Stomach (tissue), 9 donors: ENCODE results near the gene CAPN14. TPM values are rescaled to one million over a fixed set of nuclear protein-coding genes. Genes with fewer than 3 reads are reported as not detected.

Source experiments
- DNase-seq, 2 donors: peaks; one replicate each; pipeline versions ENCODE4 v3.0.0 to v3.0.0-alpha.2; 2013 to 2019
- H3K27ac ChIP-seq, 5 donors: fragments of 200-600 bp in 4 of 5; sonication (generic) in 4 of 5; one replicate each; pipeline ENCODE4 v1.5.1; 2013 to 2019; ENCODE audit warnings: mild to moderate bottlenecking in 1 of 5, moderate library complexity in 1 of 5
- H3K27me3 ChIP-seq, 3 donors: fragments of 200-600 bp; sonication (generic); one replicate each; pipeline ENCODE4 v1.5.1; 2017 to 2019; ENCODE audit warnings: mixed run types in 1 of 3
- H3K36me3 ChIP-seq, 4 donors: fragments of 200-600 bp; sonication (generic); 1 replicate in 3 of 4; 2 replicates in 1 of 4; pipeline ENCODE4 v1.5.1; 2016 to 2019
- H3K4me1 ChIP-seq, 4 donors: fragments of 200-600 bp; sonication (generic); one replicate each; pipeline ENCODE4 v1.5.1; 2016 to 2019
- H3K4me3 ChIP-seq, 4 donors: fragments of 200-600 bp; sonication (generic) in 3 of 4; one replicate each; pipeline ENCODE4 v1.5.1; 2016 to 2019; ENCODE audit warnings: mild to moderate bottlenecking in 1 of 4
- H3K9me3 ChIP-seq, 4 donors: fragments of 200-600 bp; sonication (generic); one replicate each; pipeline ENCODE4 v1.5.1; 2016 to 2019
- EP300 ChIP-seq: sonication (generic); formaldehyde crosslinking; IDR thresholded peaks from one replicate; pipeline ENCODE4 v1.6.1; 2017; ENCODE audit warnings: antibody characterized with exemption
- POLR2A ChIP-seq, 4 donors: fragments of 450-650 bp; IDR thresholded peaks; one replicate each; pipeline ENCODE4 v1.6.1; 2016; ENCODE audit warnings: antibody characterized with exemption in 4 of 4, control low read depth in 2 of 4, mild to moderate bottlenecking in 1 of 4, moderate library complexity in 1 of 4
- POLR2AphosphoS5 ChIP-seq, 3 donors: sonication (generic); formaldehyde crosslinking; IDR thresholded peaks; one replicate each; pipeline ENCODE4 v1.6.1; 2016; ENCODE audit warnings: antibody characterized with exemption in 3 of 3
- WGBS, 5 donors: extraction: QIAGEN DNeasy Blood & Tissue Kit in 3 of 5; methylation state at CpG; one replicate each; pipeline versions ENCODE4 v1.1.5 to v1.1.7; 2013 to 2018; 5-methylcytosine and 5-hydroxymethylcytosine counted together
- intact Hi-C: fragments of 100-400 bp; cut with DNase I; formaldehyde crosslinking; loops from one replicate; pipeline ENCODE4 v1.15.1; 2023; ENCODE audit warnings: low total_unique reads
- polyA plus RNA-seq, 3 donors: library from polyadenylated mRNA; stranded (reverse); fragments of 200-250 nt; gene quantifications; one replicate each; pipeline ENCODE4 v1.2.3, GENCODE V29; 2013
- small RNA-seq, 4 donors: library from RNA; depleted of rRNA; stranded (forward); fragments of <200 nt; gene quantifications; one replicate each; pipeline ENCODE3, GENCODE V24; 2016
- total RNA-seq, 5 donors: library from RNA; depleted of rRNA; stranded (reverse); fragments of >200 nt; gene quantifications; one replicate each; pipeline versions ENCODE4 v1.1.0 to v1.2.3, GENCODE V29; 2014 to 2016
- TF ChIP-seq, protein P1 (sequence below), 7 experiments: fragments of 450-650 bp in 4 of 7; fragments of 200-600 bp in 3 of 7; sonication (generic) in 3 of 7; IDR thresholded peaks; one replicate each; pipeline ENCODE4 v1.5.1; 2016 to 2019; ENCODE audit warnings: antibody characterized with exemption in 7 of 7, control low read depth in 2 of 7, mild to moderate bottlenecking in 1 of 7
- donor health status: healthy with polysubstance abuse.
- donor health status: Bipolar disorder and iron deficiency.
- donor health status: healthy.

Gene CAPN14
- total and polyA plus RNA-seq, 8 donors = 0.06 to 66.0 (median 1.3) TPM; not detected in 5

DNA sequence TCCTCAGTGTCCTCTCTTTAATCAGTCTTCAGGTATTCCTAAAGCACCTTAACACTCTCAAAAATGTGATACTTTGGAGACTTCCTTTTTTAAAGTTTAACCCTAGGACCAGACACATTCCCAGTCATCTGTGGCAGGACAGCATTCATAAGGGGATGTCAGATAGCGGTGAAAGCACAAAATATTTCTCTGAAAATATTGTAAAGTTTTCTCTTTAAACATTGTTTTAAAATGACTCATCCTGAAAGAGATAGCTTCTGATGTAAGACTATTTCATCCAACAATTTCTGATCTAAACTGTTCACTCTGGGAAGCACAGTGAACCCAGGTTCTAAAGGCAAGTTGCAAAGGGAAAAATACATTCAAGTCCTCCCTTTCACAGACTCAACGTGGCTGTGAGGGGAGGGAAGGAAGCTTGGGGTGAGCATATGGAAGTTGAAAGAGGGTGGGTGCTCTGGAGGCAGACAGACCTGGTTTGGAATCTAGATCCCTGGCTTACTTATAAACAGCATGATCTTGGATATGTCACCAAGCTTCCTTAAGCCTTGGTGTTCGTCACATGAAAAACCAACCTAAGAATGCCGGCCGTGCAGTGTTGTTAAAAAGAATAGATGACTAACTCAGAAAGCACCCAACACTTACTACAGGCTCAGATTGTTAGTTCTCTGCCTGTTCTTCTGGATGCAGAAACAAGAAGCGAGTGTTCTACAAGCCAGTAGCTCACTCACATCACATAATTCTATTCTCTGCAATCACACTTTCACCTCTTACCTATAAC lies 91.2 kb downstream of the CAPN14 start:
- H3K27ac ChIP-seq = no peak overlapping the region
- WGBS, 5 donors = 71 to 78% (median 76%) methylated on average over 6 of the region's 6 CpGs
- peaks cover 0 to 4% (median 0%) of the 10 kb centered on the region in 3 donors for H3K27me3 ChIP-seq
- no peaks in the 10 kb centered on the region for H3K9me3 ChIP-seq
- no peaks in the 10 kb centered on the region for H3K4me1 ChIP-seq
- TF ChIP-seq POLR2A (IDR thresholded peaks at IDR 0.05) (no peak), EP300 (no peak), POLR2AphosphoS5 (IDR thresholded peaks at IDR 0.05) (no peak)
- TF ChIP-seq, protein P1, sequence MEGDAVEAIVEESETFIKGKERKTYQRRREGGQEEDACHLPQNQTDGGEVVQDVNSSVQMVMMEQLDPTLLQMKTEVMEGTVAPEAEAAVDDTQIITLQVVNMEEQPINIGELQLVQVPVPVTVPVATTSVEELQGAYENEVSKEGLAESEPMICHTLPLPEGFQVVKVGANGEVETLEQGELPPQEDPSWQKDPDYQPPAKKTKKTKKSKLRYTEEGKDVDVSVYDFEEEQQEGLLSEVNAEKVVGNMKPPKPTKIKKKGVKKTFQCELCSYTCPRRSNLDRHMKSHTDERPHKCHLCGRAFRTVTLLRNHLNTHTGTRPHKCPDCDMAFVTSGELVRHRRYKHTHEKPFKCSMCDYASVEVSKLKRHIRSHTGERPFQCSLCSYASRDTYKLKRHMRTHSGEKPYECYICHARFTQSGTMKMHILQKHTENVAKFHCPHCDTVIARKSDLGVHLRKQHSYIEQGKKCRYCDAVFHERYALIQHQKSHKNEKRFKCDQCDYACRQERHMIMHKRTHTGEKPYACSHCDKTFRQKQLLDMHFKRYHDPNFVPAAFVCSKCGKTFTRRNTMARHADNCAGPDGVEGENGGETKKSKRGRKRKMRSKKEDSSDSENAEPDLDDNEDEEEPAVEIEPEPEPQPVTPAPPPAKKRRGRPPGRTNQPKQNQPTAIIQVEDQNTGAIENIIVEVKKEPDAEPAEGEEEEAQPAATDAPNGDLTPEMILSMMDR (IDR thresholded peaks at IDR 0.05) = no peak
- no peak for DNase-seq
- intact Hi-C loops = no loop called here
- no peak overlapping the region for H3K4me3 ChIP-seq
- no peaks in the 10 kb centered on the region for H3K36me3 ChIP-seq

DNA sequence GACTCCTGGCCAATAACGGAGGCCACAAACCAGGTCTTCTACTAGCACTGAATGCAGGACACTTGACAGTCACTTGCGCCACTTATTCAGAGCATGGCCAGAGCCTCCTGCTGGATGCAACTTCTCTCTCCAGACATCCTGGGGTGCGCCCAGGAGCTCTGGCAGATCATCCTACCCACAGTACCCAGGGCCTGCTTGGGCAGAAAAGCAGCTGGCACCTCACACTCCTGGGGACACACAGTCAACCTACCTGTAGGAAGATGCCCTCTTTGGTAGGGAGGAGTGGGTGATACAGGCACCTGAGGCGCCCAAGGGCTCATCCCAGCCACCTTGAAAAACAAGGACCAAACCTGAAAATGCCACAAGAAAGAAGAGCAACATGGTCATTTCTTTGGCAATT lies 92.4 kb downstream of the CAPN14 start:
- no peaks in the 10 kb centered on the region for H3K36me3 ChIP-seq
- H3K27me3 ChIP-seq = peaks cover 0 to 4% (median 0%) of the 10 kb centered on the region in 3 donors
- DNase-seq = no peak
- no peaks in the 10 kb centered on the region for H3K4me1 ChIP-seq
- 88 to 93% (median 93%) methylated on average over 4 of the region's 4 CpGs for whole genome bisulfite sequencing, 5 donors
- TF ChIP-seq POLR2AphosphoS5 (IDR thresholded peaks at IDR 0.05) = no peak
- TF ChIP-seq EP300 = no peak
- TF ChIP-seq, protein P1 (IDR thresholded peaks at IDR 0.05) = no peak
- TF ChIP-seq POLR2A (IDR thresholded peaks at IDR 0.05) = no peak
- intact Hi-C loops = no loop called here
- no peaks in the 10 kb centered on the region for H3K9me3 ChIP-seq
- H3K4me3 ChIP-seq = no peak overlapping the region
- no peak overlapping the region for H3K27ac ChIP-seq

Small RNA genes lying within 50 kb of the gene (small RNA-seq; reads per million reads assigned to genes)
- gene RNA5SP90 = 0 reads per million in 4 donors

Other genes with a start within 250 kb of the CAPN14 start
- 10 to 100 TPM in 1 of 5 donors, 1 to 10 TPM in 1, not detected in 3; 1.1 to 11.6 TPM for gene GALNT14, start 79.1 kb downstream of the CAPN14 start, total RNA-seq
- 10 to 100 TPM in 1 of 3 donors, 1 to 10 TPM in 1, under 1 TPM in 1; 0.93 to 15.6 (median 1.4) TPM for gene GALNT14, start 79.1 kb downstream of the CAPN14 start, polyA plus RNA-seq
- 1 to 10 TPM in 3 of 5 donors, under 1 TPM in 2; 0.45 to 4.0 (median 1.7) TPM for gene EHD3, start 16.6 kb upstream of the CAPN14 start, total RNA-seq
- 1 to 10 TPM; 4.0 to 7.5 (median 6.3) TPM for gene EHD3, start 16.6 kb upstream of the CAPN14 start, polyA plus RNA-seq
- 10 to 100 TPM in 1 of 5 donors, 1 to 10 TPM in 3, under 1 TPM in 1; 0.87 to 40.8 (median 3.6) TPM for gene XDH, start 197.2 kb upstream of the CAPN14 start, total RNA-seq
- 1 to 10 TPM in 1 of 3 donors, under 1 TPM in 2; 0.06 to 2.3 (median 0.15) TPM for gene XDH, start 197.2 kb upstream of the CAPN14 start, polyA plus RNA-seq